ENCODE results near the gene XXYLT1. TPM values are rescaled to one million over a fixed set of nuclear protein-coding genes. Genes with fewer than 3 reads are reported as not detected.

Gene XXYLT1
- total RNA-seq, 1 experiment from 2014 or later, result 23.4 TPM

DNA sequence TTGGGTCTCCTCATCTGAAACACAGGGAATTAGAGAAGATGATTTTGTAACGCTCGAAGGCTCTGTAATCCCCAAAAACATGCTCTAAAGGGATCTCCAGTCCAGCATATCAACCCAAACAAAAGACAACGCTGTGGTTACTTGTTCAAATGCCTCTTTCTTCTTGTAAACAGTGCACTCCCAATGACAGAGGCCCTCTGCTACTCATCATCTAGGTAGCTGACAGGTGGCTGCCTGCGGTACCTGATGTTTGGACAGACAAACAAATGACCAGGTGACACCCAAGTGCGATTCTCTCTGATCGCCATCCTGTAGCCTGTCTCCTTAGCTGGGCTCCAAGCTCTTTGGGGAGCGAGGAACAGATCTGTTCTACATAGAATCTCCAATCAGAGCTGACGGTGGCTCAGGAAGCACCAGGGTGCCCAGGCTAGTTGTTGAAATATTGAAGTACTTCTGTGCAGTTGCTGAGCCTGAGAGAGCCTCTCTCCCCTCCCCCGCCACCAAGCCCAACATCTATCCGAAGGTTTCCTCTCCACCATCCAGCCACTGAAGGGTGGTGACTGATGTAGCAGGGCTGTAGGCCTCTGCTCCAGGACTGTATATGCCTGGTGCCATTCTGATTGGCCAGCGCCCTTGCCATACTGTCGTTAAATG is 238.7 kb downstream of the XXYLT1 start:
- DNase-seq (ENCODE audit: low spot score) (no peak), ATAC-seq (no peak)
- Mint-ChIP-seq H3K36me3 (no peaks in the 10 kb centered on the region), H3K4me1 (peaks cover 50% of the 10 kb centered on the region), H3K9me3 (peaks cover 3% of the 10 kb centered on the region; the same call in 1 of the 2 replicates), H3K4me3 (no peak overlapping the region), H3K27ac (no peak overlapping the region), H3K27me3 (ENCODE audit: low read depth) (peaks cover 15% of the 10 kb centered on the region)
- POLR2A ChIA-PET, result interaction anchor here (0.6 to 1.1 kb wide), 2 partner anchors 313 to 564 kb away, joined by 3 to 10 read pairs; no protein-coding TSS in a partner anchor
- TF ChIP-seq RORB (CRISPR knock-in tag; IDR thresholded peaks at IDR 0.05), result no peak
- TF ChIP-seq ZNF138 (CRISPR knock-in tag; conservative IDR thresholded peaks at IDR 0.05), result no peak
- TF ChIP-seq ESRRA (CRISPR knock-in tag; IDR thresholded peaks at IDR 0.05; ENCODE audit: borderline replicate concordance), result no peak
- no peak for TF ChIP-seq ZNF121 (CRISPR knock-in tag; IDR thresholded peaks at IDR 0.05)
- TF ChIP-seq, protein P1, sequence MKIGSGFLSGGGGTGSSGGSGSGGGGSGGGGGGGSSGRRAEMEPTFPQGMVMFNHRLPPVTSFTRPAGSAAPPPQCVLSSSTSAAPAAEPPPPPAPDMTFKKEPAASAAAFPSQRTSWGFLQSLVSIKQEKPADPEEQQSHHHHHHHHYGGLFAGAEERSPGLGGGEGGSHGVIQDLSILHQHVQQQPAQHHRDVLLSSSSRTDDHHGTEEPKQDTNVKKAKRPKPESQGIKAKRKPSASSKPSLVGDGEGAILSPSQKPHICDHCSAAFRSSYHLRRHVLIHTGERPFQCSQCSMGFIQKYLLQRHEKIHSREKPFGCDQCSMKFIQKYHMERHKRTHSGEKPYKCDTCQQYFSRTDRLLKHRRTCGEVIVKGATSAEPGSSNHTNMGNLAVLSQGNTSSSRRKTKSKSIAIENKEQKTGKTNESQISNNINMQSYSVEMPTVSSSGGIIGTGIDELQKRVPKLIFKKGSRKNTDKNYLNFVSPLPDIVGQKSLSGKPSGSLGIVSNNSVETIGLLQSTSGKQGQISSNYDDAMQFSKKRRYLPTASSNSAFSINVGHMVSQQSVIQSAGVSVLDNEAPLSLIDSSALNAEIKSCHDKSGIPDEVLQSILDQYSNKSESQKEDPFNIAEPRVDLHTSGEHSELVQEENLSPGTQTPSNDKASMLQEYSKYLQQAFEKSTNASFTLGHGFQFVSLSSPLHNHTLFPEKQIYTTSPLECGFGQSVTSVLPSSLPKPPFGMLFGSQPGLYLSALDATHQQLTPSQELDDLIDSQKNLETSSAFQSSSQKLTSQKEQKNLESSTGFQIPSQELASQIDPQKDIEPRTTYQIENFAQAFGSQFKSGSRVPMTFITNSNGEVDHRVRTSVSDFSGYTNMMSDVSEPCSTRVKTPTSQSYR (CRISPR knock-in tag; IDR thresholded peaks at IDR 0.05), result no peak
- CTCF ChIA-PET, result interaction anchor here (1.3 to 2.2 kb wide), 4 partner anchors 11 to 345 kb away, joined by 3 to 10 read pairs (median 4); partner anchors contain the start of gene XXYLT1

- peaks cover 46% of the 10 kb centered on the region for H3K4me1 Mint-ChIP-seq
- DNase-seq (ENCODE audit: low spot score), result no peak
- no peaks in the 10 kb centered on the region for H3K36me3 Mint-ChIP-seq
- no peak for TF ChIP-seq SMAD3 (CRISPR knock-in tag; IDR thresholded peaks at IDR 0.05; ENCODE audit: borderline replicate concordance)
- TF ChIP-seq, protein P2, sequence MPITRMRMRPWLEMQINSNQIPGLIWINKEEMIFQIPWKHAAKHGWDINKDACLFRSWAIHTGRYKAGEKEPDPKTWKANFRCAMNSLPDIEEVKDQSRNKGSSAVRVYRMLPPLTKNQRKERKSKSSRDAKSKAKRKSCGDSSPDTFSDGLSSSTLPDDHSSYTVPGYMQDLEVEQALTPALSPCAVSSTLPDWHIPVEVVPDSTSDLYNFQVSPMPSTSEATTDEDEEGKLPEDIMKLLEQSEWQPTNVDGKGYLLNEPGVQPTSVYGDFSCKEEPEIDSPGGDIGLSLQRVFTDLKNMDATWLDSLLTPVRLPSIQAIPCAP (CRISPR knock-in tag; IDR thresholded peaks at IDR 0.05), result no peak
- TF ChIP-seq ATF6 (CRISPR knock-in tag; IDR thresholded peaks at IDR 0.05), result no peak
- no peak for TF ChIP-seq FOXJ3 (CRISPR knock-in tag; IDR thresholded peaks at IDR 0.05; ENCODE audit: borderline replicate concordance)
- TF ChIP-seq USF2 (CRISPR knock-in tag; IDR thresholded peaks at IDR 0.05), result no peak
- no peak for TF ChIP-seq ZBTB43 (CRISPR knock-in tag; IDR thresholded peaks at IDR 0.05)
- TF ChIP-seq ZNF138 (CRISPR knock-in tag; conservative IDR thresholded peaks at IDR 0.05), result no peak
- TF ChIP-seq ARID4B (CRISPR knock-in tag; IDR thresholded peaks at IDR 0.05; ENCODE audit: borderline replicate concordance), result no peak
- no peak for TF ChIP-seq ELF4 (CRISPR knock-in tag; IDR thresholded peaks at IDR 0.05; ENCODE audit: low read depth)
- no peak for TF ChIP-seq SMAD4 (CRISPR knock-in tag; IDR thresholded peaks at IDR 0.05)
- TF ChIP-seq TP53 (CRISPR knock-in tag; IDR thresholded peaks at IDR 0.05), result no peak
- TF ChIP-seq FOXK1 (CRISPR knock-in tag; IDR thresholded peaks at IDR 0.05), result no peak
- no peak for TF ChIP-seq PRDM15 (CRISPR knock-in tag; IDR thresholded peaks at IDR 0.05)
- POLR2A ChIA-PET, result interaction anchor here (0.6 to 1.1 kb wide), 2 partner anchors 312 to 564 kb away, joined by 3 to 10 read pairs; no protein-coding TSS in a partner anchor
- no peak overlapping the region for H3K27ac Mint-ChIP-seq
- no peak overlapping the region for H3K4me3 Mint-ChIP-seq
- H3K9me3 Mint-ChIP-seq, result no peaks in the 10 kb centered on the region
- H3K27me3 Mint-ChIP-seq (ENCODE audit: low read depth), result peaks cover 15% of the 10 kb centered on the region
- ATAC-seq, result no peak
- CTCF ChIA-PET, result interaction anchor here (0.9 to 2.2 kb wide), 6 partner anchors 10 to 344 kb away, joined by 3 to 10 read pairs (median 3); partner anchors contain the start of gene XXYLT1
Measured at GRCh38 chr3:195031574-195032003, 239.4 kb downstream of the XXYLT1 start.

Measured in WTC11 (cell line).